Activated T-helper 9 cell treated with anti-CD3 and anti-CD28 coated beads, Interleukin-2, amount 50 U/mL, for 16 hours (primary cell): ENCODE data around the gene MTR.

Source experiments
- DNase-seq: peaks from one replicate; pipeline ENCODE4 v3.0.0-alpha.2; 2020; ENCODE audit warnings: low read depth

The MTR gene

DNA sequence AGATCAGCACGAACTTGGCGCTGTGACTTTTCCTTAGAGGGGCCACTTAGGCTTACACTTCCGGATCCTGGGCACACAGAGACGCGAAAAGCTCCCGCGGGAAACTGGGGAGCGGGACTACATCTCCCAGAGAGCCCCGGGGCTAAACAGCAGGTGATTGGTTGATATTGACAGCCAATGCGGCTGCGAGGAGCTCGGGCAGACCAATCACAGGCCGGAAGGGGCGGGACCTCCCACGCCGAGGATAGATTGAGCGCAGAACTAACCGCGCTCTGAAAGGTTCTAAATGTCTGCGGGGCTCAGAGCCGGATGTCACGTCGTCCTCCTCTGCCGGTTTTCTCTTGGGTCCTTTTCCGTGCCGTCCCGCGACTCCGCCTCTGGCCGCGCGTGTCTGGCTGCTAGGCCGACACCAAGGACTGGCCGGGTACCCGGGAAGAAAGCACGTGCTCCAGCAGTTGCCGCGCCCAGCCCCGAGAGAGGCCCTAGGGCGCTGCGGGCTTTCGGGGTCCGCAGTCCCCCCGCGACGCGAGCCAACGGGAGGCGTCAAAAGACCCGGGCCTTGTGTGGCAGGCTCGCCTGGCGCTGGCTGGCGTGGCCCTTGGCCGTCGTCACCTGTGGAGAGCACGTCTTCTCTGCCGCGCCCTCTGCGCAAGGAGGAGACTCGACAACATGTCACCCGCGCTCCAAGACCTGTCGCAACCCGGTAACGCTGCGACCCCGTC, at the start of gene MTR:
TSS of gene MTR (plus strand) at position 258 of the 722 bp plus-strand sequence. CDS start at position 670, 412 bp downstream.
- DNase-seq = peak; percentile 93

GRCh38 chr1:236746785-236747184, 48.3 kb upstream of the MTR start:
- DNase-seq = no peak

GRCh38 chr1:236747311-236747985, 47.6 kb upstream of the MTR start:
- no peak for DNase-seq

- DNase-seq = no peak
Measured at GRCh38 chr1:236748268-236748870, 46.7 kb upstream of the MTR start.

GRCh38 chr1:236750928-236751327, 44.2 kb upstream of the MTR start:
- DNase-seq = no peak

DNA sequence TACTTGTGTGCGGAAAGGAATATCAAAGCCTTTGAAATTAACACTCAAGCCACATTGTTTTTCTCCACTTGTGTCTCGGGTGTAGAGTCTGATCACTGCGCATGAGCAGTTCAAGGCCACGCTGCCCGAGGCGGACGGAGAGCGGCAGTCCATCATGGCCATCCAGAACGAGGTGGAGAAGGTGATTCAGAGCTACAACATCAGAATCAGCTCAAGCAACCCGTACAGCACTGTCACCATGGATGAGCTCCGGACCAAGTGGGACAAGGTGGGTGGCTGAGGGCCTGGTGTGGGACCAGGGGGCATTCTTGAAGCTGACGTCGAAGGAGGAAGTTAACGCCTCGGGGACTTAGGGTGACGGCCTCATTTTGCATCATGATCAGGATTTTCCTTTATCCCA, 43.7 kb upstream of the MTR start:
- no peak for DNase-seq

DNA sequence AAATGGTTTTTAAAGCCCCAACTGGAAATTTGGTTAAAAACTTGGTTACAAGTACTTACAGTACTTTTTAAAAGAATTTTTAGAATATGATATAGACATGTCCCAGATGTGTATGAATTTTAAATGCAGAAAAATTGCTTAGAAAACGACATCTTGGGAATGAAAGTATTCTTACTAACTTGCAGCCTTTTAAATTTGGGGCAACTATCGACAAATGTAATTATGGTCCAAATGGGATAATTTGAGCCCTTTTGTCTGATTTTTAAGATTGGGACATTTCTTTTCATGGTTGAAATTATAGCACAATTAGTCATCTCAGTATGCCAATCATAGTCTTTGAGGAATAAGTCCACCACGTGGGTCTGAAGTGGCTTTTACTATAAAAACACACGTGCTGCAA, 43.2 kb upstream of the MTR start:
- no peak for DNase-seq

- no peak for DNase-seq
Measured at GRCh38 chr1:236753516-236753915, 41.6 kb upstream of the MTR start.

- no peak for DNase-seq
Measured at GRCh38 chr1:236753964-236754363, 41.1 kb upstream of the MTR start.

DNA sequence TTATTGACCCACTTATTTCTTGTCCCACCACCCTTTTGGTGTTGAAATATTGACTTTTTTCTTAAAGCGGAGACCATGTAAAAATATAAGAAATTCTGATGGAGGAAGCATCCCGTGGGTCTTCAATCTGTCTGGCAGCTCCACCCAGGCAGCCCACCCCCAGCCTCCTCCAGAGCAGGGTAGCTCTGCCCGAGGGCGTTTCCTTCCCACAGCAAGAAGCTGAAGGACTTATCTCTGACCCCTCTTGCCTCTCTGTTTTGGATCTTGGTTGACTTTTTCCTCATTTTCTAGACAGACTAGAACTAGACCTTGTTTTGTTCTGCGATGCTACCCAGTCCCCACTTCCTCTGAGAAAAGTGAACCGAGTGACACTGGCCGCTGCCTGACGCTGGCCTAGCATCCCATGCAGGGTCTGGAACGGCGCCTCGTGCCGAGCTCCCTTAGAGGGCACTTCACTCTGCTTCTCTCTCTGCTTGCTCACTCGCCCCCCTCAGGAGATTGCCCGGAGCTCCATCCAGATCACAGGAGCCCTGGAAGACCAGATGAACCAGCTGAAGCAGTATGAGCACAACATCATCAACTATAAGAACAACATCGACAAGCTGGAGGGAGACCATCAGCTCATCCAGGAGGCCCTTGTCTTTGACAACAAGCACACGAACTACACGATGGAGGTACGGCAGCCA, 40.4 kb upstream of the MTR start:
- DNase-seq = no peak

DNA sequence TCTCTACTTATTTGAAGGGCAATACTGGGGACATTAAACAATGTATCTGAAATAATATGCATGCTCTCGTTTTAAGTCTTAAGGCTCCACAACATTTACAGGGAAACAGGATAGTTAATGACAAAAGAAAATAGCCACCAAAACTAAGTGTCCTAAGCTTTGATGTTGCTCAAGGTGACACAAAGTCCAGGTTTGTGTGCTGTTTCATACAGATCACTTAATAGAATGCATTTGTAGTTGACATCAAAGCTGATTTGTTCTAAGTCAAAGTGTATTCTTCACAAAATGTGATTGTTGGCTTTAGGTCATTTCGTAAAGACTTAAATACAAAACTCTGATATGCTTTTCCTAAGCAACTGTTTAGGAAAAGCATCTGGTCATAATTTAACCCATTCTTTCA, 37.5 kb upstream of the MTR start:
- DNase-seq = no peak

- DNase-seq = no peak
Measured at GRCh38 chr1:236759252-236759859, 35.7 kb upstream of the MTR start.

GRCh38 chr1:236760480-236760879, 34.6 kb upstream of the MTR start:
- no peak for DNase-seq

GRCh38 chr1:236760986-236761385, 34.1 kb upstream of the MTR start:
- DNase-seq = no peak

- no peak for DNase-seq
Measured at GRCh38 chr1:236761397-236762132, 33.5 kb upstream of the MTR start.

- DNase-seq = no peak
Measured at GRCh38 chr1:236762410-236762809, 32.7 kb upstream of the MTR start.

- DNase-seq = no peak
Measured at GRCh38 chr1:236765831-236766230, 29.3 kb upstream of the MTR start.

DNA sequence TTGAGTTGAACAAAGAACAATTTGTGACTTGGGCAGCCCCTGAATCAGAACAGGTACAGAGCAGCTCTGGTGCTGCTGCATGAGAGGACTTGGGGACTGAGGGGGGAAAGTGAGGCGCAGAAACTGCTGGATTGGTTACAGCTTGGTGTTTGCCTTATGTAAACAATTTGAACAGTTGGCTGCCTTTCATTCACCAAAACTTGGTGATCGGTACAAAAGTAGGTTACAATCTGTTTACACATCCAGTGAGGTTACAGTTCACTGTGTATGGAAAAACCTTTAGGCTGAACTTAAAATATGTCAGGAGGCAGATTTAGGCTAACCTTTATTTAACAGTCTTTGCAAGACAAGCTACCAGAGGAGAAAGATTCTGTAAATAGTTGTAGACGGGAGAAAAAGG, 28.6 kb upstream of the MTR start:
- DNase-seq = no peak

DNA sequence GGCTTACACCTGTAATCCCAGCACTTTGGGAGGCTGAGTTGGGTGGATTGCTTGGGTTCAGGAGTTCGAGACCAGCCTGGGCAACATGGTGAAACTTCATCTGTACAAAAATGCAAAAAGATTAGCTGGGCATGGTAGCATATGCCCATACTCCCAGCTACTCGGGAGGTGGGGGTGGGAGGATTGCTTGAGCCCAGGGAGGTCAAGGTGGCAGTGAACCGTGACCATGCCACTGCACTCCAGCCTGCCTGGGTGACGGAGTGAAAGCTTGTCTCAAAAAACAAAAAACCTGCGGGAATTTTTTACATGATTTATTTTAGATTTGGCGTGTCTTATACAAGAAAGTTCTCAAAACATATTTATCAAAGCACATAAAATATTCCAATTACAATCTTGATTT, 27.8 kb upstream of the MTR start:
- no peak for DNase-seq

DNA sequence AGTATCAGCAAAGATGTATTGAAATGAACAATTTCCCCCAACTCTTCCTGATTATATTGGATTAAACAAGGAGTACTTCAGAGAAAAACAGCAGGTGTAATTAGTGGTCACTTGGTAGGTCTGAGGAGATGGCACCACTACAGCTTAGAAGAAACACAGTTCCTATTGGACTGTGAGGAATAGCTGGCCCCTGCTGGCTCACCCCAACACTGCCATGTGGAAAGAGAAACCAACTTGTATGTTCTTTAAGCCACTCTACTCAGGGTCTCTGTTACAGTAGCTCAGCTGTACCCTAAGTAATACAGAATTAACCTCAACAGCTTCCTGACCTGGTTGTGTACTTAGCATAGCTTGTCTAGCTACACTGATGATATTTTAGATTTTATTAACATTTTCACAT, 26.5 kb upstream of the MTR start:
- DNase-seq = no peak

- DNase-seq = no peak
Measured at GRCh38 chr1:236773919-236774318, 21.2 kb upstream of the MTR start.

- no peak for DNase-seq
Measured at GRCh38 chr1:236774926-236775325, 20.2 kb upstream of the MTR start.
